Lower lobe of right lung (tissue), 2 donors: ENCODE data around the gene IPO13. TPM values are rescaled to one million over a fixed set of nuclear protein-coding genes. Genes with fewer than 3 reads are reported as not detected.

Source experiments
- ATAC-seq, 2 donors: fragments of 200-7000 bp; cut with Tn5 transposase; one replicate each; pipeline ENCODE4 v1.9.1; 2020 to 2022; ENCODE audit warnings: mild to moderate bottlenecking in 2 of 2, moderate library complexity in 2 of 2
- DNase-seq: peaks from one replicate; pipeline ENCODE4 v3.0.0-alpha.2; 2020
- H3K27ac ChIP-seq: fragments of 200-600 bp; one replicate; pipeline ENCODE4 v1.8.0; 2022
- H3K27me3 ChIP-seq: fragments of 200-600 bp; one replicate; pipeline ENCODE4 v1.8.0; 2022; ENCODE audit warnings: low read depth
- H3K36me3 ChIP-seq: fragments of 200-600 bp; one replicate; pipeline ENCODE4 v1.8.0; 2022; ENCODE audit warnings: mild to moderate bottlenecking
- H3K4me1 ChIP-seq: fragments of 200-600 bp; one replicate; pipeline ENCODE4 v1.8.0; 2022
- H3K4me3 ChIP-seq: fragments of 200-600 bp; one replicate; pipeline ENCODE4 v1.8.0; 2022; ENCODE audit warnings: mild to moderate bottlenecking
- H3K9me3 ChIP-seq: fragments of 200-600 bp; one replicate; pipeline ENCODE4 v1.8.0; 2022
- intact Hi-C: fragments of 100-400 bp; cut with DNase I; formaldehyde crosslinking; loops from one replicate; pipeline ENCODE4 v1.11.0; 2022
- total RNA-seq: library from RNA; stranded (reverse); fragmentation: NEBNext Ultra II Directional; extraction: Animal tissue kit (Norgen Biotek cat#: 25700); gene quantifications from one replicate; pipeline ENCODE4 v1.2.1, GENCODE V29; 2021
- TF ChIP-seq, protein P1 (sequence below): fragments of 200-600 bp; IDR thresholded peaks from one replicate; pipeline ENCODE4 v1.8.0; 2022; ENCODE audit warnings: antibody characterized with exemption, mild to moderate bottlenecking
- donor health status: DM: no; HTN: yes; CAD: no; lungs with severe emphysema.

The IPO13 gene
- total RNA-seq, 1 donor from 2014 or later, result 28.2 TPM

DNA sequence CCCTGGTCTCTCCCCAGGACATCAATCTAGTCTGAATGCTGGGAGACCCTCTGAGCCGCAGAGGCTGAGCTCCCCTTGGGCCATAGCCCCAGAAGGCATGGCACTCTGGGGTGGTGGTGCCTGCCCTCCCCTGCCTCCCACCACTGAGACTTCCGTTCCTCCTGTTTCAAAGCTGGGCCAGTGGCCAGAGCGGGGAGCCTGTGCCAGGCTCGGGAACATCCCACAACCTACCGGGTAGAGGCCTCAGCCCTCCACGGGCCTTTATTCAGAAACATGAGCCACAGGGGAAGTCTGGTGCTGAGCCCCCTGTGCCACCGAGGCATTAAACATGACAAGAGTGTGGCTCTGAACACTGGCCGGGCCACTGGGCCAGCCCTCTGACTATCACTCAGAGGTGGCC is 52.7 kb downstream of the IPO13 start:
- DNase-seq (no peak), ATAC-seq (no peak)
- TF ChIP-seq, protein P1, sequence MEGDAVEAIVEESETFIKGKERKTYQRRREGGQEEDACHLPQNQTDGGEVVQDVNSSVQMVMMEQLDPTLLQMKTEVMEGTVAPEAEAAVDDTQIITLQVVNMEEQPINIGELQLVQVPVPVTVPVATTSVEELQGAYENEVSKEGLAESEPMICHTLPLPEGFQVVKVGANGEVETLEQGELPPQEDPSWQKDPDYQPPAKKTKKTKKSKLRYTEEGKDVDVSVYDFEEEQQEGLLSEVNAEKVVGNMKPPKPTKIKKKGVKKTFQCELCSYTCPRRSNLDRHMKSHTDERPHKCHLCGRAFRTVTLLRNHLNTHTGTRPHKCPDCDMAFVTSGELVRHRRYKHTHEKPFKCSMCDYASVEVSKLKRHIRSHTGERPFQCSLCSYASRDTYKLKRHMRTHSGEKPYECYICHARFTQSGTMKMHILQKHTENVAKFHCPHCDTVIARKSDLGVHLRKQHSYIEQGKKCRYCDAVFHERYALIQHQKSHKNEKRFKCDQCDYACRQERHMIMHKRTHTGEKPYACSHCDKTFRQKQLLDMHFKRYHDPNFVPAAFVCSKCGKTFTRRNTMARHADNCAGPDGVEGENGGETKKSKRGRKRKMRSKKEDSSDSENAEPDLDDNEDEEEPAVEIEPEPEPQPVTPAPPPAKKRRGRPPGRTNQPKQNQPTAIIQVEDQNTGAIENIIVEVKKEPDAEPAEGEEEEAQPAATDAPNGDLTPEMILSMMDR, result no peak
- H3K4me3 ChIP-seq, result no peak overlapping the region
- H3K36me3 ChIP-seq, result peaks cover 18% of the 10 kb centered on the region
- no peak overlapping the region for H3K27ac ChIP-seq
- H3K9me3 ChIP-seq, result no peaks in the 10 kb centered on the region
- intact Hi-C loops, result no loop called here
- no peaks in the 10 kb centered on the region for H3K27me3 ChIP-seq
- no peaks in the 10 kb centered on the region for H3K4me1 ChIP-seq

DNA sequence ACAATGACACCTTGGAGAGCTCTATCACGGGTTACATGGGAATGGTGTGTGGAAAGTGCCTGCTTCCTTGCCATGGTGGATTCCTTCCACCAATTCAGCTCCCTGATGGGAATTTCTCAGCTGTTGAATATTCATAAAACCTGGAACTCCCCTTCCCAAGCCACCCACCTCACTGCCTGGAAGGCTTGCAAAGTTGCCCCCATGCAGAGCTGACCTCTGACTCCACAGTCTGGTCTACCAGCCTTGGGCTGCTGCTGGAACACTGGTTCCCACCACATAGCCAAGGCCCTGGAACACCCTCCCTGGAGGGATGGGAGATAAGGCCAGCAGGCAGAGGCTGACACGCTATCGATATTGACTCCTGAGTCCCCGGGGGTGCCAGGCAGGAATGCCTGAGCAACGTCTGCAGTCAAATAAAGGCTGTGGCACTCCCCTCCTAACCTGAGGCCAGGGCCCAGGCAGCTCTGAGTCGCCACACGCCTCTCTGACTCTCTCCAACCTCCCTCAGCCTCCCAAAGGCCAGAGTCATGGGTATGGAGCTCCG is 53.4 kb downstream of the IPO13 start:
- peaks cover 18% of the 10 kb centered on the region for H3K36me3 ChIP-seq
- intact Hi-C loops, result no loop called here
- ATAC-seq, result no peak

DNA sequence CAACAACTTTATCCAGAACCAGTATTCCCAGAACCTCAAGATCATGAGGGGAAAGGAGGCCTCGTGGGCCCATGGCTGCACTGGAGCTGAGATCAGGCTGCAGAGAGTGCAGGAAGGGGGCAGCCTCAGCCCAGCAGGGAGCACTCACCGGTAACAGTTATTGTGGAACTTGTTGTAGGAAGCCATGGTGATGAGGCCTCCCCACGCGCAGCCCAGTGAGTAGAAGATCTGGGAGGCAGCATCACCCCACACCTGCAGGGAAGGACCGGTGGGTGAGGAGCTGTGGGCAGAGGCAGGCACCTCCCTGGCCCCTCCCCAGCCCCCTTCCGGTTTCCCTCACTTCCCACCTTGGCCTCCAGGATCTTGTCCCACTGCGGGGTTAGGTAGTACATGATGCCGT is 55.4 kb downstream of the IPO13 start:
- H3K4me1 ChIP-seq, result peaks cover 3% of the 10 kb centered on the region
- peaks cover 18% of the 10 kb centered on the region for H3K36me3 ChIP-seq
- intact Hi-C loops, result no loop called here
- H3K27ac ChIP-seq, result no peak overlapping the region
- ATAC-seq, result no peak
- TF ChIP-seq, protein P1, result no peak
- no peak overlapping the region for H3K4me3 ChIP-seq
- H3K27me3 ChIP-seq, result no peaks in the 10 kb centered on the region
- DNase-seq, result no peak
- no peaks in the 10 kb centered on the region for H3K9me3 ChIP-seq

More for the DNA sequence above, 53.4 kb downstream of the IPO13 start:
- no peak overlapping the region for H3K4me3 ChIP-seq
- H3K27ac ChIP-seq, result no peak overlapping the region
- no peaks in the 10 kb centered on the region for H3K4me1 ChIP-seq
- no peaks in the 10 kb centered on the region for H3K9me3 ChIP-seq
- TF ChIP-seq, protein P1, result no peak
- no peaks in the 10 kb centered on the region for H3K27me3 ChIP-seq
- DNase-seq, result no peak

DNA sequence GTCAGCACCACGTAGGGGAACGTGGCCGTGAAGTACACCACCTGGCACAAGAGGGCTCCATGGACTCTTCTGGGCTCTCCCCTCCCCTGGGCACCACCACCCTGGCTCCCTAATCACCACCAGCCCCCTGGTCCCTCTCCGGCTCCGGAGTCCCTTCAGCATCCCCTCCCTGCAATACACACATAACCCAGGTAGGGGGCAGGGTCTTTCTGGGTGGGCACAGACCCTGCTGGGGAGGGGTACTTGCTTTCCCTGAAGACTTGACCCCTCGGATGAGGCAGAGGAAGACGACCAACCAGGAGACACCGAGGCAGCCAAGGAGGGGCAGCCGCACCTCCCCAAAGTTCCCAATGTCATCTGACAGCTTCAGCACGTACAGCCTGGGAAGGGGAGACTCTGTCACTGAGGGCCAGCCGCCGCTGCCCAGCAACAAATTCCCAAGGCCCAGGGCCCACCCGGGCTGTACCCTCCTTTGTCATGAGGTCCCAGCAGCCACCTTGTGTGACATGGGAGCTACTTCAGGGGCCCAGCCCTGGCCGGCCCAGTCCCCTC is 55.9 kb downstream of the IPO13 start:
- Histone ChIP-seq H3K36me3 (peaks cover 18% of the 10 kb centered on the region), H3K9me3 (no peaks in the 10 kb centered on the region), H3K4me3 (no peak overlapping the region), H3K27ac (no peak overlapping the region), H3K27me3 (no peaks in the 10 kb centered on the region), H3K4me1 (peaks cover 3% of the 10 kb centered on the region)
- TF ChIP-seq, protein P1, result no peak
- DNase-seq, result no peak
- no peak for ATAC-seq
- intact Hi-C loops, result no loop called here

DNA sequence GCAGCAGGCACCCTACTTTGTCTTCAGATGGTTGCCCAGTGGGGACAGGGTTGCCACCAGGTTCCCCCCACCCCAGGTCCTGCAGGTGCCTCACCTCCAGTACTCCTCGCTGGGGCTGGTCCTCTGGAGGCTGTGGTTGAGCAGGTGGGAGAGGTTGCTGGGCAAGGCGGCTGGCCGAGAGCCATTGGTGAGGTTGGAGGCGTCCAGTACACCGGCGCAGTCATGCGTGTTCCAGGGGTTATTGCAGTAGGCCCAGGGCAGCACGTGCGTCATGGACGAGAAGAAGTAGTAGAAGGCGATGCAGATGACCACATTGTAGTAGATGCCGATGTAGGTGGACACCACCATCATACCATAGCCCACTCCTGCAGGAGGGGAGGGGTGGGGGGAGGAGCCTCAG is 61.5 kb downstream of the IPO13 start:
- Histone ChIP-seq H3K9me3 (no peaks in the 10 kb centered on the region), H3K27ac (no peak overlapping the region), H3K4me1 (peaks cover 3% of the 10 kb centered on the region), H3K4me3 (no peak overlapping the region), H3K27me3 (no peaks in the 10 kb centered on the region), H3K36me3 (peaks cover 3% of the 10 kb centered on the region)
- intact Hi-C loops, result no loop called here
- ATAC-seq (no peak), DNase-seq (no peak)
- TF ChIP-seq, protein P1, result no peak
